Measurements from ENCODE around the gene CACNG5.
"Not testable (repeated sequence)": the region's sequence is repeated elsewhere in the genome, so short reads cannot be mapped to it uniquely, and the experiment has no call there.

The CACNG5 gene

GRCh38 chr17:66849851-66850580, 15.1 kb downstream of the CACNG5 start:
- DNase-seq (ENCODE audit: low read depth) = no peak

- DNase-seq (ENCODE audit: low read depth) = no peak
These were observed 15.8 kb downstream of the CACNG5 start for GRCh38 chr17:66850692-66851091.

DNA sequence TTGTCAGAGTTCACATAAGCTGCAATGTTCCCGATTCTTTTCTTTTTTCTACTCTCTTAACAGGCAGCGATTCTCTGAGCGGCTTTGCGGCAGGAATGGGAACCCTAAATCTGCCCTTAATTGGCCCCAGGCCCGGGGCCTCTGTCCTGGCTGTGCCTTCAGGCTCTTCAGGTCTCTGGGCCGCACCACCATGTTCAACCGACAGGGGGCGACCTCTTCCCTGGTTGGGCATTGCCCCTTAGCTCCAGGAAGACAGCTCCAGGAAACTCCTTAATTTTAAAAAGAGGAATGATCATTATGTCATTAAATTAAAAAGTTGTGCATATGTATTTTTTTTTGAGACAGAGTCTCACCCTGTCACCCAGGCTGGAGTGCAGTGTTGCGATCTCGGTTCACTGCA, 20.3 kb downstream of the CACNG5 start:
- peak; percentile 35 for DNase-seq (ENCODE audit: low read depth)

DNA sequence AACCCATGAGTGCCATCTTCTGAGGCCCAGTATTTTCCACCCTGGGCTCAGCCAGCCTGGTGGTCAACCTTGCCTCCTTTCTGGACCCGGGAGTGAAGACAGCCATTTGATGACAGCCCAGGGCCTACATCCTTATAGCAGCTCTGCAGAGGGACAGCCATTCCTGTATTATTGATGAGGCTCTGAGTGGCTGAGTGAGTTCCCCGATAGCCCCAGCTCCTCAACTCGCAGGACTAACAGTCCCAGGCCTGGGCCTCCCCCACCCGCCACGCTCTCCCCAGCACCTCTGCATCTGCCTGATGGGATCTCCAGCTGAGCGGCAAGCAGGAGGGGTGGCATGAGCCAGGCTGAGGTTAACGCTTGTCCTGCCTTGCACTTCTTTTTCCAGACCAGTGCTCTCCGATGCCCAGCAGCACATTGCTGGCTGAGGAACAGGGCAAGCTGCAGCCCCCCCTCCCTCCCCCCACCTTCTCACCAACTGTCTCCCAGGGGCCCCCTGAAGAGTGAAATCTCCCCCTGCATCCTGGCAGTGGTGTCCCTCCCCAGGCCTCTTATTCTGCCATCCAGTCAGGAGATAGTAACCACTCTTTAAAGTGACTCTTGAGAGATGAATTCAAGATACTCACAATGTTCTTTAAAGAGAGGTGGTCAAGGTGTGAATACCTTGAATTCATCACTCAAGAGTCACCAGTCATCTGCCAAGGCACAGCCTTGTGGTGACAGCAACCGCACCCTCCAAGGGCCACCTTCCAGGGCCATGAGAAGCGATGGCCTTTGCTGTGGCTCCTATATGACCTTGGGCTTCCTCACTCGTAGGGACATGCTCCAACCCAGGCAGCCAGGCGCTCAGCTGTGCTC, 23.5 kb downstream of the CACNG5 start:
- no peak for DNase-seq (ENCODE audit: low read depth)

GRCh38 chr17:66859353-66859752, 24.4 kb downstream of the CACNG5 start:
- DNase-seq (ENCODE audit: low read depth) = no peak

GRCh38 chr17:66860204-66860603, 25.3 kb downstream of the CACNG5 start:
- DNase-seq (ENCODE audit: low read depth) = no peak

- DNase-seq (ENCODE audit: low read depth) = no peak
These were observed 28.9 kb downstream of the CACNG5 start for GRCh38 chr17:66863820-66864219.

DNA sequence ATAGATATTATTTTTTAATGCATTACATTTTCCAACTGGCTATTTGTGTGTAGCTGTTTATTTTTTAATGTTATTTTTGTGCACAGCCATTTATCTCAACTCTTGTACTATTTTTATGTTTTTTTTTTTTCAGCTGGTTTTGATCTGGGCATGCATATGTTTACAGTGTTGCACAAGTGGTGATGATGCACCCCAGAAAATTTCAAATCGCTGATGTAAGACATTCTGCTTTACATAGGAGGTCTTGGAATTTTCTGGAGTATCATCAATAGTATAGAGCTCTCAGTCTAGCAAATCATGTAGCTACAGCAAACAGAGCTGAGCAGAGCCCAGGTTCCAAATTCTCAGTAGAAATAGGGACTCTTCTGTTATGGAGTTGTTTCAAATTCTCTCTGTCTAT, 30.2 kb downstream of the CACNG5 start:
- DNase-seq (ENCODE audit: low read depth) = peak; percentile 10

DNA sequence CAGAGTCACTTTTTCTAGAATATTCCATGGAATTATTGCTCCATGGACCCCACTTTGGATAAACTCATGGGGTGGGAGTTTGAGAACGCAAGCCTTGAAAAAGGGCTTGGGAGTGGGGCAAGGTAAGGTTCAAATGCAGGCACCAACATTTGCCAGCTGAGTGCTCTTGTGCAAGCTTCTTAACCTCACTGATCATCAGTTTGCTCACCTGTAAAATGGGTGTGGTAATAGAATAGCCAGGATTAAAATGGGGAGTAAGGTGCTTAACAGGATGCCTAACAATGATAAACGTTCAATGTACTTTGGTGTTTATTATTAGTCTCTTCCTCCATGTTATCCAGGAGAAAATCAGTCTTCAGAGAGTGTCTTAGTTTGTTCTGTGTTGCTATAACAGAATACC, 39.0 kb downstream of the CACNG5 start:
- DNase-seq (ENCODE audit: low read depth) = no peak

DNA sequence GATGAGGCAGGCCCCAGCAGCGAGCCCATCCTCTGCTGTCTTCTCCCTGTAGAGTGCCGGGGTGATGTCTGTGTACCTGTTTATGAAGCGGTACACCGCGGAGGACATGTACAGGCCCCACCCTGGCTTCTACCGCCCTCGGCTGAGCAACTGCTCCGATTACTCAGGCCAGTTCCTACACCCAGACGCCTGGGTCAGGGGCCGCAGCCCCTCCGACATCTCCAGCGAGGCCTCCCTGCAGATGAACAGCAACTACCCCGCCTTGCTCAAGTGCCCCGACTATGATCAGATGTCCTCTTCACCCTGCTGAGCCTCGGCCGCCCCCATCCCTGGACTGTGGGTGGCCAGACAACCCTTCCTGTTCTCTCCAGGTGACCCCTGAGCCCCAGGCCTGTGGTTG, 50.0 kb downstream of the CACNG5 start:
- DNase-seq (ENCODE audit: low read depth) = no peak

DNA sequence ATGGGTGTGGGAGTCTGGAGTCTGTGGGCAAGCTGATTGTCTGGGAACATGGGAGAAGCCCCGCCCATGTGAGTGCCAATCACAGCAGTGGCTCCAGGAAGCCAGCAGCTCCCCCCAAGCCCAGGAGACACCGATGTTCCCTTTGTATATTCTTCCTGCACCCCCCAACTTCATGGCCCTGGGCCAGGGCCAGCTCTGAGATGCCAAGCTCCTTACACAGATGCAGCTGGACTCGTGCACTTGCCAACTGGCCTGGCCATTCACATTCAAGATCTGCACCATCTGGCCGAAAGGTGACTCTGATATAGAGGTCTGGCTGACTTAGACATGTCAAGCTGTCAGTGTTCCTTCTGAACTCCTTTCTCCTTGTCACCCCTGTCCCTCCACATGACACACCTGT, 50.5 kb downstream of the CACNG5 start:
- no peak for DNase-seq (ENCODE audit: low read depth)

GRCh38 chr17:66889480-66890230, 54.7 kb downstream of the CACNG5 start:
- DNase-seq (ENCODE audit: low read depth) = no peak

DNA sequence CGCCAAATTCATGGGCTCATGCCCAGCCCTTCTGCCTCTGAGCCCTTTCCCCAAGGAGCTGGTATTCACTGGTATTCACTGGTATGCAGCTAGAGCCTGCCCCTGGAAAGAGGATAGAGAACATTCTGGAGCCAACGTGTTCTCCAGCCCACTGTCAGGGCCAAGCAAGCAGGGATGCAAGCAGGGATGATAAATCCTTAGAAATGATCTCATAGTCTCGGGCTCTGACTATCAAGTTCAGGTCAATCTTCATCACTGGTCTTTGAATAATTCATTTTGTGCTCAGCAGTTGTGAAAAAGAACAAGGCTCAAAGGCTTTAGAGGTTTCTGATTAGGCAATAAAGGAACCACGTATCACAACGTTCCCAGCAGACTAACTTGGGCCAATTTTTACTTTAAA, 57.3 kb downstream of the CACNG5 start:
- no peak for DNase-seq (ENCODE audit: low read depth)

DNA sequence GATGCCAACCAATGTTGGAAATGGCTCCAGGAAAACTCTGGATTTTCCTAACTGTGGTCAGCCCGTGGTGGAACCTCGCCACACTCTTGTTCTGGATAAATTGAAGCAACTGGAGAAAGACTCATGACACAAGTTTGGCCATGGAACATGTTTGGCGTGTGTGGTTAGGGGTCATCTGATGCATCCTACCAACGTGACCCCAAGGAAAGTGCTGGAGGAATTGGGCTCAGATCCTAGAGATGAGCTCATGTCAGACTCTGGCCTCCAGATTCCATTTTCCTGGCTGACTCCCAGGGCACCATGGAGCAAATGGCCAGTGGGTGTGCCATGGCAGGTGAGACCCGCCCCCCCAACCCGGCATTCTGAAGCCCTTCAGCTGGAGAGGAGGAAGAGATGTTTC, 58.5 kb downstream of the CACNG5 start:
- peak; percentile 17 for DNase-seq (ENCODE audit: low read depth)

DNA sequence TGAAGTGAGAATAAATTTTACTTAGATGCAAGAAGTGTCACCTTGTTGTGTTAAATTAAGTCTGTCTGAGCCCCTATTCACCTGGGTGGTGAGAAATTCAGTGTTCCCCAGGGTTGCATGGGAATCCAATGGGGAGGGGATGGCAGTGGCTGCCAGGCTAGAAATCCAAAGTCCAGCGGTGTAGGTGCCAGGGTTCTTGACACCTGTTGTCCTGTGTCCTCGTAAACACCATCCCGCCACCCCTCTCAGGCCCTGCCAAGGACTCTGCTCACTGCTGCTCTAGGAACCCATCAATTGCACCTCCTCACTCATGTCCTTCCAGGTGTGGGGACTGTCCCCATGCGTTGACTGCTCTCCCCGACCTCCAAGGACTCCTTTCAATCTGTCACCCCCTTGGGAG, 58.9 kb downstream of the CACNG5 start:
- DNase-seq (ENCODE audit: low read depth) = no peak

- no peak for DNase-seq (ENCODE audit: low read depth)
These were observed 62.2 kb downstream of the CACNG5 start for GRCh38 chr17:66897141-66897540.

- DNase-seq (ENCODE audit: low read depth) = no peak
These were observed 63.6 kb downstream of the CACNG5 start for GRCh38 chr17:66898536-66898935.

DNA sequence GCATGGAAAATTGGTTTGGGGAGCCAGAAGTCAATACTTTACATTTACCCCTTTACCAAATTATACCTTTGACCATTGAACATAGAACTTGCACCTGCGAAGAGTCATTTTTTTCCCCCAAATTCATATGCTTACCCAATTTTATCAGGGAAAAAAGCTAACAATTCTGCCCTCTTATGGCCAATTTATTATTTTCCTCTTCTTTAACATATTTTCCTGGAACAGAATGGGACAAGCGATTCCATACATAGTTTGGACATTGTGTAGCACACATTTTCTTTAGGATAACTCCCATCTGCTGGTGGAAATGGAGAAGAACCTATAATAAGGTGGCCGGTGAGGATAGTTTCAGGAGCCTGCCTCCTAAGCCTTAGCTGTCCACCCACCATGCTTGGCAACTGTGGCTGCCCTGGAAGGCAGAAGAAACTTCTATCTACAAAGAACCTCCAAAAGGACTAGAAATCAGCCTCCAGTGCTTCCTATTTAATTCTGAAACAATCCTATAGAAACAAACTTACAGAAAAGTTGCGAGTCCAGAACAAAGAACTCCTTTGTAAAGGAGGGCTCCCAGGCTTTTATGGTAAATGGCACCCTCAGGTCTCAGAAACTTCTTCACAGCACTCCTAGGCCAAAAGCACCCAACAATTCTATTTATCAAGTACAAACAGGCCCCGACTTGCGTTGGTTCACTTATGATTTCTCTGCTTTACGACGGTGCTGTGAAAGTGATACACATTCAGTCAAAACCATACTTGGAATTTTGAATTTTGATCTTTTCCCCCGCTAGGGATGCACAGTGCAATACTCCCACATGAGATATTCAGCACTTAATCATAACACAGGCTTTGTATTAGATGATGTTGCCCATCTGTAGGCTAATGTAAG, 65.5 kb downstream of the CACNG5 start:
- peak; percentile 57 for DNase-seq (ENCODE audit: low read depth)

DNA sequence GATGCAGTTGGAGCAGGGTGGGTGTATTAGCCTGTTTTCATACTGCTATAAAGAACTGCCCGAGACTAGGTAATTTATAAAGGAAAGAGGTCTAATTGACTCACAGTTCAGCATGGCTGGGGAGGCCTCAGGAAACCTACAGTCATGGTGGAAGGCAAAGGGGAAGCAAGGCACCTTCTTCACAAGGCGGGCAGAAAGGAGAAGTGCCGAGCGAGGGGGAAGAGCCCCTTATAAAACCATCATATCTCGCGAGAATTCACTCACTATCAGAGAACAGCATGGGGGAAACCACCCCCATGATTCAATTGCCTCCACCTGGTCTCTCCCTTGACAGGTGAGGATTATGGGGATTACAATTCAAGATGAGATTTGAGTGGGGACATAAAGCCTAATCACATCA, 68.4 kb downstream of the CACNG5 start:
- not testable (repeated sequence) for DNase-seq (ENCODE audit: low read depth)

DNA sequence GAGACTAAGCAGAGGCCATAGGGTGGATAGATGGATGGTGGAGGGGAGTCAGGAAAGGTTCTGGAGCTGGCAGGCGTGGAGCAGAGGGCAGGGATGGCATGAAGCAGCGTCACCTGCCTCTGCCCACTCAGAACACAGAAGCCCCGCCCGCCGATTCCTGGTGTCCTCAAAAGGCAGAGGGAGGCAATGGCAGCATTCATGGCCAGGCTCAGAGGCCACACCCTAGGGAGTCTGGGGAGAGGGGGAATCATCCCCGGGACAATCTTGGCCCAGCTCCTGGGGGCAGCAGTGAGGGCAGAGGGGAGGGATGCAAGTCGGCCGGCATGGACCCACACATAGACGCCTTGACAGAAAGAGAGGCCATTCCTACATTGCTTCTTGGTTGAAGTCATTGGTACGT, 68.9 kb downstream of the CACNG5 start:
- DNase-seq (ENCODE audit: low read depth) = no peak

GRCh38 chr17:66904760-66905624, 70.1 kb downstream of the CACNG5 start:
- DNase-seq (ENCODE audit: low read depth) = peak; percentile 60

Measured in ELR (cell line).